Left lung (tissue), 10 donors: ENCODE data around the gene UNC119B. TPM values are rescaled to one million over a fixed set of nuclear protein-coding genes. Genes with fewer than 3 reads are reported as not detected.

Experiments used
- ATAC-seq: fragments of 200-7000 bp; cut with Tn5 transposase; one replicate; pipeline ENCODE4 v1.9.1; 2020; ENCODE audit warnings: moderate library complexity
- DNase-seq, 4 donors: peaks; one replicate each; pipeline ENCODE4 v3.0.0-alpha.2; 2013 to 2020
- H3K27ac ChIP-seq, 2 donors: fragments of 200-600 bp; sonication (generic) in 1 of 2; one replicate each; pipeline versions ENCODE4 v1.5.0 to v1.8.0; 2020 to 2021
- H3K27me3 ChIP-seq, 2 donors: fragments of 200-600 bp; sonication (generic) in 1 of 2; one replicate each; pipeline versions ENCODE4 v1.5.0 to v1.8.0; 2020 to 2021
- H3K36me3 ChIP-seq, 2 donors: fragments of 200-600 bp; sonication (generic) in 1 of 2; one replicate each; pipeline versions ENCODE4 v1.5.0 to v1.8.0; 2020 to 2021
- H3K4me1 ChIP-seq, 2 donors: fragments of 200-600 bp; one replicate each; pipeline ENCODE4 v1.8.0; 2021
- H3K4me3 ChIP-seq, 2 donors: fragments of 200-600 bp; sonication (generic) in 1 of 2; one replicate each; pipeline versions ENCODE4 v1.5.0 to v1.8.0; 2020 to 2021; ENCODE audit warnings: mild to moderate bottlenecking in 1 of 2
- H3K9me3 ChIP-seq, 2 donors: fragments of 200-600 bp; sonication (generic) in 1 of 2; one replicate each; pipeline versions ENCODE4 v1.5.0 to v1.8.0; 2020 to 2021
- intact Hi-C, 2 donors: fragments of 100-400 bp; cut with DNase I; formaldehyde crosslinking; loops; one replicate each; pipeline versions ENCODE4 v1.11.2 to v1.14.2; 2022
- polyA plus RNA-seq, 6 donors: library from polyadenylated mRNA; unstranded; fragments of 120-200 nt; gene quantifications; one replicate each; pipeline ENCODE4 v1.2.1, GENCODE V29; 2013; ENCODE audit not compliant: insufficient read length in 6 of 6
- total RNA-seq, 2 donors: library from RNA; stranded (reverse); fragmentation: NEBNext Ultra II Directional; extraction: Animal tissue kit (Norgen Biotek cat#: 25700); gene quantifications; one replicate each; pipeline ENCODE4 v1.2.1, GENCODE V29; 2021
- TF ChIP-seq, protein P1 (sequence below), 2 donors: fragments of 200-600 bp; sonication (generic) in 1 of 2; IDR thresholded peaks; one replicate each; pipeline versions ENCODE4 v1.5.0 to v1.8.0; 2021; ENCODE audit warnings: antibody characterized with exemption in 2 of 2
- donor health status: DM: no; HTN: yes; CAD: no.
- donor health status: DM: no; HTN: no; CAD: no.

The UNC119B gene
- total and polyA plus RNA-seq, 8 donors: 23.3 to 63.2 (median 55.0) TPM

DNA sequence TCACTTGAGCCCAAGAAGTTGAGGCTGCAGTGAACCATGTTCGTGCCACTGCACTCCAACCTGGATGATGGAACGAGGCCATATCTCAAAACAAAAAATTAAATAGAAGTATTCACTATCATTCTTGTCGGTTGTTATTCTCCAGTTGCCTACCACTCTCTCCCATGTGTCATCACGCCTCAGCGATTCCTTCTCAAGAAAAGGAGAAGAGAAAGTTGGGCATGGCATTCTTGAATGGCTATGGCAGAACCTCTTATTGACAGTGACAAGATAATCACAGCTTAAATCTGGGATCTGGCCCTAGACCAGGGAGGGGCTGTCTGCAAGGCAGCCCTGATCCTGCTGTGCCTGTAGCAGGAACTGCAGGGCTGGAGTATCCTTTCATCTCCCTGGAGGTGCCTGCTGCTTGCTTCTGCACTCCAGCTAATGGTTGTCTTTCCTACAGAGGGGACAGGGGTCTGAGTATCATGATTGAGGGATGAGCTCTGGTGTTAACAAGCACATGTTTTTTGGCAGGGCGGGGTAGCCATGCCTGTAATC, 36.1 kb upstream of the UNC119B start:
- Histone ChIP-seq H3K9me3 (no peaks in the 10 kb centered on the region), H3K27me3 (no peaks in the 10 kb centered on the region), H3K36me3 (no peaks in the 10 kb centered on the region), H3K27ac (no peak overlapping the region), H3K4me1 (peaks cover 0 to 8% of the 10 kb centered on the region in 2 donors), H3K4me3 (no peak overlapping the region)
- DNase-seq (no peak), ATAC-seq (no peak)
- intact Hi-C loops: no loop called here
- TF ChIP-seq, protein P1, sequence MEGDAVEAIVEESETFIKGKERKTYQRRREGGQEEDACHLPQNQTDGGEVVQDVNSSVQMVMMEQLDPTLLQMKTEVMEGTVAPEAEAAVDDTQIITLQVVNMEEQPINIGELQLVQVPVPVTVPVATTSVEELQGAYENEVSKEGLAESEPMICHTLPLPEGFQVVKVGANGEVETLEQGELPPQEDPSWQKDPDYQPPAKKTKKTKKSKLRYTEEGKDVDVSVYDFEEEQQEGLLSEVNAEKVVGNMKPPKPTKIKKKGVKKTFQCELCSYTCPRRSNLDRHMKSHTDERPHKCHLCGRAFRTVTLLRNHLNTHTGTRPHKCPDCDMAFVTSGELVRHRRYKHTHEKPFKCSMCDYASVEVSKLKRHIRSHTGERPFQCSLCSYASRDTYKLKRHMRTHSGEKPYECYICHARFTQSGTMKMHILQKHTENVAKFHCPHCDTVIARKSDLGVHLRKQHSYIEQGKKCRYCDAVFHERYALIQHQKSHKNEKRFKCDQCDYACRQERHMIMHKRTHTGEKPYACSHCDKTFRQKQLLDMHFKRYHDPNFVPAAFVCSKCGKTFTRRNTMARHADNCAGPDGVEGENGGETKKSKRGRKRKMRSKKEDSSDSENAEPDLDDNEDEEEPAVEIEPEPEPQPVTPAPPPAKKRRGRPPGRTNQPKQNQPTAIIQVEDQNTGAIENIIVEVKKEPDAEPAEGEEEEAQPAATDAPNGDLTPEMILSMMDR (IDR thresholded peaks at IDR 0.05): no peak

DNA sequence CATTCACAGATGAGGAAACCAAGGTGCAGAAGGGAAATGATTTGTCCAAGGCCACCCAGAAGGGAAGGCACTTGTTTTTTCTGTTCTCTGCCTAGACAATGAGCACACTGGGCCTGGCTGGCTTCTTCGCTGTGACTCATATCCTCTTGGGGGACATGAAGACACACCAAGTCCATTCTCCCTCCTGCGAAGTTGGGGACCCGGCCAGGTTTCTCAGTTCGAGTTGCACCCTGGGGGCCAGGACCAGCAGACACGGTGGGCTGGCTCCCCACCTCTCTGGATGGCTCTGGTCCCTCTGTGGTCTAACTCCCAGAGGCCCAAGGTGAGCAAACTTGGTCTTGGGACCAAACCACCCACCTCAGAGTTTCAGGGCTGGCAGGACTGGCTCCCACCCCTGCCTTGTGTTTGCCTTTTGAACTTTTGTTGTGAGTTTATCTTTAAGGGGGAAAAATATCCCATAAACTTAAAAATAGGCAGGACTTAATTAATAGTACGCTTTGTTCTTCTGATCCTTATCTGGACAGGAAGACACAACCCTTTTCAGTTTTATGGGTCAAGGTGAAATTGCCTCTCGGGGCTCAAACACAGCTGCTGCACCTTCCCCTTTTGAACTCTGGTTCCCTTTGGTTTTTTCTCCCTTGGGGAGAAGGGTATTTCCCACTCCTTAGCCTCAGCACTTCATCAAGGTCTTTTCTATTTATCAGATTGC, 32.3 kb upstream of the UNC119B start:
- DNase-seq (no peak), ATAC-seq (peak; percentile 18)
- H3K27ac ChIP-seq: peak overlapping the region in 1 of 2 donors; percentile 61
- no peaks in the 10 kb centered on the region for H3K36me3 ChIP-seq
- TF ChIP-seq, protein P1 (IDR thresholded peaks at IDR 0.05): no peak
- H3K9me3 ChIP-seq: no peaks in the 10 kb centered on the region
- no peaks in the 10 kb centered on the region for H3K27me3 ChIP-seq
- intact Hi-C loops: no loop called here
- H3K4me3 ChIP-seq: no peak overlapping the region
- H3K4me1 ChIP-seq: peaks cover 0 to 19% of the 10 kb centered on the region in 2 donors

DNA sequence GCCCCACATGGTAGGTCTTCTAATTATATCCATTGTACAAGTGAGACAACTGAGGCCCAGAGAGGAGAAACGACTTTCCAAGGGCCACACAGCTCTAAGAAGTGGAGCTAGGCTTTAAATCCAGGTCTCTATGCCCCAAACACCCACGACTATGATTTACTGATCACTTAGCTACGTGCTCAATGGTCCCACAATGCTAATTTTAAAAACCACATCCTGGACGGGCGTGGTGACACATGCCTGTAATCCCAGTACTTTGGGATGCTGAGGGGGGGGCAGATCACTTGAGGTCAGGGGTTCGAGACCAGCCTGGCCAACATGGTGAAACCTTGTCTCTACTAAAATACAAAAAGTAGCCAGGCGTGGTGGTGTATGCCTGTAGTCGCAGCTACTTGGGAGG, 31.7 kb upstream of the UNC119B start:
- TF ChIP-seq, protein P1 (IDR thresholded peaks at IDR 0.05): no peak
- intact Hi-C loops: no loop called here
- H3K27me3 ChIP-seq: no peaks in the 10 kb centered on the region
- H3K27ac ChIP-seq: no peak overlapping the region
- H3K4me1 ChIP-seq: peaks cover 0 to 19% of the 10 kb centered on the region in 2 donors
- DNase-seq (no peak), ATAC-seq (no peak)
- H3K36me3 ChIP-seq: no peaks in the 10 kb centered on the region
- no peak overlapping the region for H3K4me3 ChIP-seq
- no peaks in the 10 kb centered on the region for H3K9me3 ChIP-seq

DNA sequence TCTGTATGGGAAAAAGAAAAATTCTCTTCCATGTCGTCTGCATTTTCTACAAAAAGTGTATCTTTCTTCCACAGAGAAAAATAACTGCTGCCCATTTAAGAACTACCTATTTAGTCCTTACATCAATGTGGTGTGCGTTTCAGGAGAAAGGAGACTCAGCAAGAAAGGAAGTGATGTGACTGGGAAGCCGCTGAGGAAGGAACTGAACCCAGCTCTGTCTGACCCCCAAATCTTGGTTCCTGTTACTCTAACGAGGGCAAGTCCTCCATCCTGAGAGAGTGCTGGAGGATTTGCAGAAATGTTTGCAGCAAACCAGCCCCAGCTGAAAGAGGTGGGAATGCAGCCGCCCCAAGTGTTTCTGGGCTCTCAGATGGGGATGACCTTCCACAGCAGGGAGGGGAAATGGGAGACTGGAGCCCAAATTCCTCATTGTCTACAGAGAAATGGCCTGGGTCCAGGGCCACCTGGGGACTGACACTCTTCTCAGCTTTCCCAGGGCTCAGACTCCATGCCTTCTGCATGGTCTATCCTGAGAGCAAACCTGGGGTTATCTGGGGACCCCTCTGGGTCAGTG, 30.0 kb upstream of the UNC119B start:
- Histone ChIP-seq H3K27ac (no peak overlapping the region), H3K4me3 (no peak overlapping the region), H3K27me3 (no peaks in the 10 kb centered on the region), H3K4me1 (peaks cover 0 to 27% of the 10 kb centered on the region in 2 donors), H3K36me3 (no peaks in the 10 kb centered on the region), H3K9me3 (no peaks in the 10 kb centered on the region)
- ATAC-seq: no peak
- intact Hi-C loops: no loop called here
- TF ChIP-seq, protein P1 (IDR thresholded peaks at IDR 0.05): no peak
- DNase-seq: no peak

DNA sequence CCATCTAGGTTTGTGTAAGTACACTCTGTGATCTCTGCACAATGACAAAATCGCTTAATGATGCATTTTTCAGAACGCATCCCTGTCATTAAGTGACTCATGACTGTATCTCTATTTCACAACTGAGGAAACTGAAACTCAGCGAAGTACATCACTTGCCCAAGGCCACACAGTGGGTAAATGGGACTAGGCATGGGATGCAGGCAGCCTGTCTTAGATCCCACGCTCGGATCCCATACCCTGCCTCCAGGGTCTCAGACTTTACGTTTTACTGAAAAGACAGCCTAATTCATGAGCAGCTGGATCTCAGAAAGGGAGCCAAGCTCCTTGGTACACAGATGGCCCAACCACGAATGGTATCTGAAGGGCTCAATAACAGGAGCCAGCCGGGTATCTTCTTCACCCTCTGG, 25.7 kb upstream of the UNC119B start:
- H3K27me3 ChIP-seq: no peaks in the 10 kb centered on the region
- DNase-seq: no peak
- no peaks in the 10 kb centered on the region for H3K36me3 ChIP-seq
- intact Hi-C loops: no loop called here
- no peak for ATAC-seq
- H3K9me3 ChIP-seq: no peaks in the 10 kb centered on the region
- no peak overlapping the region for H3K4me3 ChIP-seq
- H3K27ac ChIP-seq: peak overlapping the region in 1 of 2 donors; percentile 96
- H3K4me1 ChIP-seq: peaks cover 4 to 52% of the 10 kb centered on the region in 2 donors
- TF ChIP-seq, protein P1 (IDR thresholded peaks at IDR 0.05): no peak
